ENCODE measurements around the gene LSAMP.

The LSAMP gene

GRCh38 chr3:116388867-116389385 is 56.4 kb downstream of the LSAMP start:
- no peaks in the 10 kb centered on the region for H3K79me2 ChIP-seq (ENCODE audit: low read length)
- H3K9me3 ChIP-seq (ENCODE audit: insufficient read depth, low read length) = no peaks in the 10 kb centered on the region
- H4K20me1 ChIP-seq (ENCODE audit: insufficient read depth, low read length) = no peaks in the 10 kb centered on the region
- no peak overlapping the region for H3K4me2 ChIP-seq (ENCODE audit: low read length)
- H3K4me1 ChIP-seq (ENCODE audit: low read length) = no peaks in the 10 kb centered on the region
- H3K27ac ChIP-seq (ENCODE audit: low read length) = no peak overlapping the region
- no peaks in the 10 kb centered on the region for H3K36me3 ChIP-seq (replicated peaks; ENCODE audit: low read depth, low read length)
- H3K27me3 ChIP-seq (ENCODE audit: low read depth, low read length) = no peaks in the 10 kb centered on the region
- TF ChIP-seq, protein P1, sequence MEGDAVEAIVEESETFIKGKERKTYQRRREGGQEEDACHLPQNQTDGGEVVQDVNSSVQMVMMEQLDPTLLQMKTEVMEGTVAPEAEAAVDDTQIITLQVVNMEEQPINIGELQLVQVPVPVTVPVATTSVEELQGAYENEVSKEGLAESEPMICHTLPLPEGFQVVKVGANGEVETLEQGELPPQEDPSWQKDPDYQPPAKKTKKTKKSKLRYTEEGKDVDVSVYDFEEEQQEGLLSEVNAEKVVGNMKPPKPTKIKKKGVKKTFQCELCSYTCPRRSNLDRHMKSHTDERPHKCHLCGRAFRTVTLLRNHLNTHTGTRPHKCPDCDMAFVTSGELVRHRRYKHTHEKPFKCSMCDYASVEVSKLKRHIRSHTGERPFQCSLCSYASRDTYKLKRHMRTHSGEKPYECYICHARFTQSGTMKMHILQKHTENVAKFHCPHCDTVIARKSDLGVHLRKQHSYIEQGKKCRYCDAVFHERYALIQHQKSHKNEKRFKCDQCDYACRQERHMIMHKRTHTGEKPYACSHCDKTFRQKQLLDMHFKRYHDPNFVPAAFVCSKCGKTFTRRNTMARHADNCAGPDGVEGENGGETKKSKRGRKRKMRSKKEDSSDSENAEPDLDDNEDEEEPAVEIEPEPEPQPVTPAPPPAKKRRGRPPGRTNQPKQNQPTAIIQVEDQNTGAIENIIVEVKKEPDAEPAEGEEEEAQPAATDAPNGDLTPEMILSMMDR (IDR thresholded peaks at IDR 0.05; ENCODE audit: low read depth, low read length) = no peak
- TF ChIP-seq EZH2phosphoT487 (IDR thresholded peaks at IDR 0.05; ENCODE audit: low read depth) = no peak
- no peak overlapping the region for H2AFZ ChIP-seq (ENCODE audit: low read depth, low read length)
- H3K4me3 ChIP-seq (ENCODE audit: low read length) = no peak overlapping the region
- no peak overlapping the region for H3K9ac ChIP-seq (ENCODE audit: low read length)

DNA sequence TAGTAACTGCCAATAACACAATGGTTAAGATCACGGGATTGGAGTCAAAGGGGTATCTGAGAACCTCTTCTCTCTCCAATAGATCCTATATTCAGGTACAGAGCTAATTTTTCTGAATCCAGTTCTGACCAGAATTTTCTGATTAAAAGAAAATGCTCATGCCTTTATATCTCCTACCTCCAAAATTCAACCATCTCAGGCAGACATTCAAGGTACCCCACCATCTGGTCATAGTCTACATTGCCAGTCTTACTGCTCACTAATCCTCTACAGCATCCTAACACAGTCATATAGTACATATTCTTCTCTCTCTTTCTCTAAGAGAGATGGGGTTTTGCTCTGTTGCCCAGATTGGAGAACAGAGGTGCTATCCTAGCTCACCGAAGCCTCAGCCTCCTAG is 59.1 kb downstream of the LSAMP start:
- Histone ChIP-seq H3K9ac (ENCODE audit: low read length) (no peak overlapping the region), H4K20me1 (ENCODE audit: insufficient read depth, low read length) (no peaks in the 10 kb centered on the region), H3K27ac (ENCODE audit: low read length) (no peak overlapping the region), H3K27me3 (ENCODE audit: low read depth, low read length) (no peaks in the 10 kb centered on the region), H3K9me3 (ENCODE audit: insufficient read depth, low read length) (no peaks in the 10 kb centered on the region), H3K4me2 (ENCODE audit: low read length) (no peak overlapping the region), H3K4me1 (ENCODE audit: low read length) (no peaks in the 10 kb centered on the region), H3K36me3 (replicated peaks; ENCODE audit: low read depth, low read length) (no peaks in the 10 kb centered on the region), H3K4me3 (ENCODE audit: low read length) (no peak overlapping the region), H3K79me2 (ENCODE audit: low read length) (no peaks in the 10 kb centered on the region), H2AFZ (ENCODE audit: low read depth, low read length) (no peak overlapping the region)
- TF ChIP-seq EZH2phosphoT487 (IDR thresholded peaks at IDR 0.05; ENCODE audit: low read depth) = no peak
- TF ChIP-seq, protein P1 (IDR thresholded peaks at IDR 0.05; ENCODE audit: low read depth, low read length) = no peak

DNA sequence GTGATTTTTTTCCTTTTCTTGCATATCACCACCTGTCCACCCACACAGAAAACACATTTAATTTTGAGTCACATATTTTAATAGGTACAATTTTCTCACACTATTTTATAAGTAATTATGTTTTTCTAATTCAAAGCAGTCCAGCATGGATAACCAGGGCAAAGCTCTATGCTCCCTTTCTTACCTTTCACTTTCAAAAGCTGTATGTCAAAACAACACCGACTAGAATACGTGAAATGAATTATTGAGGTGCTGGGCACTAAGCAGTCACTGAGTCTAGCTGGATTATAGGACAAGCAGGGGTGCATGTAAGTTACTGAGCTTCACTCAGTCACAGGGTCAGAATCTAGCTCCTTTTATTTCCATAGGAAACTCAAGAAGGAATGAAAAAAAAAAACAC is 60.6 kb downstream of the LSAMP start:
- H3K36me3 ChIP-seq (replicated peaks; ENCODE audit: low read depth, low read length) = no peaks in the 10 kb centered on the region
- no peaks in the 10 kb centered on the region for H3K4me1 ChIP-seq (ENCODE audit: low read length)
- TF ChIP-seq EZH2phosphoT487 (IDR thresholded peaks at IDR 0.05; ENCODE audit: low read depth) = no peak
- TF ChIP-seq, protein P1 (IDR thresholded peaks at IDR 0.05; ENCODE audit: low read depth, low read length) = no peak
- H4K20me1 ChIP-seq (ENCODE audit: insufficient read depth, low read length) = no peaks in the 10 kb centered on the region
- H3K9me3 ChIP-seq (ENCODE audit: insufficient read depth, low read length) = no peaks in the 10 kb centered on the region
- no peak overlapping the region for H3K4me2 ChIP-seq (ENCODE audit: low read length)
- H2AFZ ChIP-seq (ENCODE audit: low read depth, low read length) = no peak overlapping the region
- H3K27me3 ChIP-seq (ENCODE audit: low read depth, low read length) = no peaks in the 10 kb centered on the region
- H3K27ac ChIP-seq (ENCODE audit: low read length) = no peak overlapping the region
- H3K9ac ChIP-seq (ENCODE audit: low read length) = no peak overlapping the region
- H3K79me2 ChIP-seq (ENCODE audit: low read length) = no peaks in the 10 kb centered on the region
- no peak overlapping the region for H3K4me3 ChIP-seq (ENCODE audit: low read length)

DNA sequence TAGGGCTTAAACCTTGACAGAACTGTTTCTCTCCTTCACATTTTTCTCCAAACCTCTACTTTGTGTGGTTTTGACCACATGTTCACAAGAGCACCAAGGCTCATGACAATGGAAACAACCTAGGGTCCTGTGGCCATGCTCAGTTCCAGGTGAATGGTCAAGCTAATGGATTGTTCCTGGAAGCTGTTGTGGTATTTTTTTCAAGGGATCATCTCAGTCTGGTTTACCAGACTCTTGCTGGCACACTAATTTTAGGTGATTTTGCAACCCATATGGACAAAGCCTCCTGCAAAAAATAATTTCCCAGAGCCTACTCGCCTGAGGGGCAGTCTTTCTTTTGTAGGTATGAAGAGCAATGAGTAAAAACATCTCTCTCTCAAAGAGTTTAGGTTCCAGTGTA is 67.2 kb downstream of the LSAMP start:
- H3K4me1 ChIP-seq (ENCODE audit: low read length) = no peaks in the 10 kb centered on the region
- no peak overlapping the region for H3K4me2 ChIP-seq (ENCODE audit: low read length)
- H3K9me3 ChIP-seq (ENCODE audit: insufficient read depth, low read length) = no peaks in the 10 kb centered on the region
- no peaks in the 10 kb centered on the region for H3K79me2 ChIP-seq (ENCODE audit: low read length)
- TF ChIP-seq, protein P1 (IDR thresholded peaks at IDR 0.05; ENCODE audit: low read depth, low read length) = no peak
- no peak for TF ChIP-seq EZH2phosphoT487 (IDR thresholded peaks at IDR 0.05; ENCODE audit: low read depth)
- H3K36me3 ChIP-seq (replicated peaks; ENCODE audit: low read depth, low read length) = no peaks in the 10 kb centered on the region
- no peaks in the 10 kb centered on the region for H4K20me1 ChIP-seq (ENCODE audit: insufficient read depth, low read length)
- H3K9ac ChIP-seq (ENCODE audit: low read length) = no peak overlapping the region
- no peak overlapping the region for H3K4me3 ChIP-seq (ENCODE audit: low read length)
- no peaks in the 10 kb centered on the region for H3K27me3 ChIP-seq (ENCODE audit: low read depth, low read length)
- no peak overlapping the region for H2AFZ ChIP-seq (ENCODE audit: low read depth, low read length)
- H3K27ac ChIP-seq (ENCODE audit: low read length) = no peak overlapping the region
